ENCODE results near the gene ZNF217. TPM values are rescaled to one million over a fixed set of nuclear protein-coding genes. Genes with fewer than 3 reads are reported as not detected.

The ZNF217 gene
- total RNA-seq, 4 donors from 2014 or later = 24.9 to 48.8 (median 36.8) TPM

DNA sequence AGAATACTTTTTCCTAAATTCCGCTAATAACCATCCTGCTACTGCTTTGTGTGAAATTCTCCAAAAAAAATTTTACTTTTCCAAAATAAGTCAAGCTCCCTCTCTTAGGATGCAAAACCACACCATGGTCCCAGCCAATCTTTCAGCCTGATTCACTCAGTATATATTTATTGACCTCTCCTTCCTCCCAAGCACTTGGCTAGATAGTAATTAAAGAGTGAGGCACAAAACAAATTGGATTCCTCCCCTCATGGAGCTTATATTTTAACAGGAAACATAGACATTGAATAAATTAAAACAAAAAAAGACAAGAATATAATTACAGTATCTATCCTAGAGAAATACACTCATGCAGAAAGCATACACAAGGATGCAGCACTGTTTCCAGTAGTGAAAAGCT is 9.0 kb upstream of the ZNF217 start:
- DNase-seq (ENCODE audit: low spot score) (no peak), ATAC-seq (ENCODE audit: low FRiP score) (no peak)
- TF ChIP-seq CTCF (IDR thresholded peaks at IDR 0.05) = no peak

DNA sequence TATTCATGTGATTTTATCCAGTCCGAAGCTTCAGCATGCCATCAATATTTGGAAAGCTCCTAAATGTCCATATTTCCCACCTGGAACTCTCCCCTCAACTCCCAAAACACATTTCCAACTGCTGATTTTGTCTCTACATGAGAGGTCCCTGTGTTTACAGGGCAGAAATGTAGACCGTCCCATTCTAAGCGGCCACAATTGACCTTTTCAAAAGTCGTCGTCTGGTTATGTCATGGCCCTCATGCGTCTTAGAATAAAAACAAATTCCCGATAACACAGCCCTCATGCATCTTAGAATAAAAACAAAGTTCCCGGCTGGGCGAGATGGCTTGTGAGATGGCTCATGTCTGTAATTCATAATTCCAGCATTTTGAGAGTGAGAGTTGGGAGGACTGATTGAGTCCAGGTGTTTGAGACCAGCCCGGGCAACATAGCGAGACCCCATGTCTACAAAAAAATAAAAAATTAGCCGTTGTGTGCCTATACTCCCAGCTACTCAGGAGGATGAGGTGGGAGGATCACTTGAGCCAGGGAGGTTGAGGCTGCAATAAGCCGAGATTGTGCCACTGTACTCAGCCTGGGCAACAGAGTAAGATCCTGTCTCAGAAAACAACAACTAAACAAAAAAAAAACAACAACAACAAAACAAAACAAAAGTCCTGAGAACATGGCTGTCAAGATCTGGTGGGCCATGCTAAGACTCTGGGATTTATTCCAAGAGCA is 6.4 kb upstream of the ZNF217 start:
- no peak for TF ChIP-seq CTCF (IDR thresholded peaks at IDR 0.05)
- ATAC-seq (ENCODE audit: low FRiP score) (no peak), DNase-seq (ENCODE audit: low spot score) (no peak)

- no peak for TF ChIP-seq CTCF (IDR thresholded peaks at IDR 0.05)
- ATAC-seq (ENCODE audit: low FRiP score) = no peak
- no peak for DNase-seq (ENCODE audit: low spot score)
These were observed 5.7 kb upstream of the ZNF217 start for GRCh38 chr20:53599378-53599777.

DNA sequence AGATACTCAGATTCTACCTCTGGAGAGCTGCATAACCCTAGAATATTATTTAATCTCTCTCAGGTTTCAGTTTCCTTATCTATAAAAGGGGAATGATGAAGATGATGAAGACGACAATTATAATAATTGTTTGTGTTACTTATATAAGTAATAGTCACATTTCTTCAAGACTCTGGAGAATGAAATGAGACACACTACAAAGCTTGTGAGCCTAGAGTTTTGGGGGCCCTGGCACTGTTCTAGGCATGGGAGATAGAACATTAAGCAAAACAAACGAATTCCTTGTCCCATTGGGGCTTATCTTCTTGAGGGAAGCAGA is 5.4 kb upstream of the ZNF217 start:
- DNase-seq (ENCODE audit: low spot score) = no peak
- no peak for TF ChIP-seq CTCF (IDR thresholded peaks at IDR 0.05)
- no peak for ATAC-seq (ENCODE audit: low FRiP score)

DNA sequence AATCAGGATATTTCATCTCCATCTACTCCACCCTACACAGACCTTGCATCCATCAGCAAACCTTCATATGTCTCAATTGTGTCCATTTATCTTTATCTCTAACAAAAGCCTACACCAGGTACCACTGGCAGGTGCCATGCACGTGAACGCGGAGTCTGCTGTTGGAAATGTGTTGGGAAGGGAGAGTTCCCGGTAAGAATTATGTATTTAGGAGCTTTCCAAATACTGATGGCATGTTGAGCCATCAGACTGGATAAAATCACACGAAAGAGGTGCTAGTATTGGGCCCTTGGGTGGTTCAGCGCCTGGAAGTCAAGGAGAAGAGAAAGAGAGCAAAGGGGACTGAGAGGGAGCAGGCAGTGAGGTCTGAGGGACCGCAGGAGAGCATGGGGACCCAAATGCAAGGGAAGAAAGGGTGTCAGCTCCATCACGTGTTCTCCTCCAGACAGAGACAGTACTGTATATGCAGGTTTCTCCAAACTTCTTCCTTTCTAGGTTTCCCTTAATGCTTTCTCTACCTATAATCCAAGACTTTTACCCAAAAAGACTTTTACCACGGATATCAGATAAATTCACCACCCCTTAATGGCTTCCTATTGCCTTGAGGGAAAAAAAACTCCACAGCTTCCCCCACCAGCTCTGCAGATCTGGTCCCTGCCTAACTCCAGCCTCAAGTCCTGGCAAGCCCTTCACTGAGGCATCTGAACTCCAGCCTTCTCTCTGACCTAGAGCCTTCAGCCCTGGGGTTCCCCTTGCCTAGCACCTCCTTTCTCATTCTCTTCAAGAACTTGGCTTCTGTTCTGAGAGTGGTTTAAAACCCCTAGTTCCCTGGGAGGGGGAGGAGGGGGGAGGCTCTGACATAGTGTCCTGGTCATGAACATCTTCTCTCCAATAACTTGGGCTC is 4.8 kb upstream of the ZNF217 start:
- ATAC-seq (ENCODE audit: low FRiP score) (no peak), DNase-seq (ENCODE audit: low spot score) (no peak)
- no peak for TF ChIP-seq CTCF (IDR thresholded peaks at IDR 0.05)

DNA sequence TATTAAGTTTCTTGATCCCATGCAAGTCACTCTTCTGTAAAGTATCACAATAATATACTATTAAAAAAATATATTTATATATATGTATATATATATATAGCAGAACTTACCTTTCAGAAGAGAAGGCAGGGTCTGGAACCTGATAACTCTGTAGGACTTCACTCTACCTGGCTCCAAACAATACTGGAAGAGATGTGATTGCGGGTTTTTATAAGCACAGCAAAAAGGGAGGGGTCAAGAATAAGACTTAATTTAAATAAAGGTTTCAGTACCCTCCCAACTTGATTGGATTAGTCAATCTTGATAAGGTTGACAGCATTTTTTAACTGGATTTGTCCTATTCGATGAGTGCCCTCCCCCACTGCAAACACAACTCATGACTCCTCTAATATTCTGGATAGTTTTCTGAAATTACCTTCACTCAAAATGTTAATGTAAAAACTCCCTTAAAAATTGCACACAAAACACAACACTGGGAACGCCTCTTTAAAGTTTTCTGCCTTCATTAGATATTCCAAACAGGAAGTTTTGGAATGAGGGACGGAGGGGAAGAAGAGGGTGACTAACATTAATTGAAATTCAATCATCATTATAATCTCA is 4.0 kb upstream of the ZNF217 start:
- TF ChIP-seq CTCF (IDR thresholded peaks at IDR 0.05) = no peak
- no peak for ATAC-seq (ENCODE audit: low FRiP score)
- DNase-seq (ENCODE audit: low spot score) = no peak
